GM12872 (cell line): ENCODE results near the gene RINL.

ENCODE experiments used
- TF ChIP-seq, protein P1 (sequence below): IDR thresholded peaks from 3 replicates; pipeline ENCODE4 v1.5.1; 2011; ENCODE audit warnings: low read depth, mild to moderate bottlenecking, low read length, moderate library complexity; ENCODE audit not compliant: insufficient read depth

Gene RINL

DNA sequence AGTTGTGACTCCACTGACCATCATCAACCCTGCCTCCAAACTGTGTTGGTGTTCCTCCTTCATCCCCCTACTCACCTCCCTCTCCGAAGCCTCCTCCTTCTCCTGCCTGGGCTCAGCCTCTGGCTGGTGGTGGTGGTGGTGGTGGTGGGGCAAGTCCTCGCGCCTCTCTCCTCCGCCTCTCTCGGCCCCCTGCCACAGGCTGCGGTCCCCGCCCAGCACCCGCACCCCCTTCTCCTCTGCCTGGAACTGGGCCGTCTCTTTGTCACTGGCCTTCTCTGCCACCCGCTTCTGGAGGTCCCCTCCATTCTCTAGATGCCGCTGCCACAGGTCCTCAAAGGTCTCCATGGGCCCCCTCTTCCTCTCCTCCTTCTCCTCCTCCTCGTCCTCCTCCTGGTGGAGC is 32.4 kb upstream of the RINL start:
- TF ChIP-seq, protein P1, sequence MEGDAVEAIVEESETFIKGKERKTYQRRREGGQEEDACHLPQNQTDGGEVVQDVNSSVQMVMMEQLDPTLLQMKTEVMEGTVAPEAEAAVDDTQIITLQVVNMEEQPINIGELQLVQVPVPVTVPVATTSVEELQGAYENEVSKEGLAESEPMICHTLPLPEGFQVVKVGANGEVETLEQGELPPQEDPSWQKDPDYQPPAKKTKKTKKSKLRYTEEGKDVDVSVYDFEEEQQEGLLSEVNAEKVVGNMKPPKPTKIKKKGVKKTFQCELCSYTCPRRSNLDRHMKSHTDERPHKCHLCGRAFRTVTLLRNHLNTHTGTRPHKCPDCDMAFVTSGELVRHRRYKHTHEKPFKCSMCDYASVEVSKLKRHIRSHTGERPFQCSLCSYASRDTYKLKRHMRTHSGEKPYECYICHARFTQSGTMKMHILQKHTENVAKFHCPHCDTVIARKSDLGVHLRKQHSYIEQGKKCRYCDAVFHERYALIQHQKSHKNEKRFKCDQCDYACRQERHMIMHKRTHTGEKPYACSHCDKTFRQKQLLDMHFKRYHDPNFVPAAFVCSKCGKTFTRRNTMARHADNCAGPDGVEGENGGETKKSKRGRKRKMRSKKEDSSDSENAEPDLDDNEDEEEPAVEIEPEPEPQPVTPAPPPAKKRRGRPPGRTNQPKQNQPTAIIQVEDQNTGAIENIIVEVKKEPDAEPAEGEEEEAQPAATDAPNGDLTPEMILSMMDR = no peak

DNA sequence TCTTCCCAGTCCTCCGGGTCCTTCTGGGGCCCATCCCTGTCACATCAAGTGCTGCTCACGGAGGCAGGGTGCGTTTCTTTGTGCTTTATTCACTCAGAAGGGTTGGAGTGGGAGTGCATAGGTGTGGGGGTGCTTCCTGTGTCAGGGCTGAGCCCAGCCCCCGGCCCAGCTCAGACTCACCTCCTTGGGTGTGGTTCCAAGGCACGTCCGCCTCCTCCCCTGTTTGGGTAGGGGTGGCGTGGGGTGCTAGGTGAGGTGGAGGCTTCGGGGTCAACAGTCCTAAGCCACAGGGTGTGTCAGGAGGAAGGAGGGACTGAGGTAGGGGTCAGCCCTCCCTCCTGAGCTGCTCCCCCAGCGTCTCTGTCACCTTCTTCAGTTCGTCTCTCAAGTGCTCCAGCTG is 30.8 kb upstream of the RINL start:
- TF ChIP-seq, protein P1 = no peak

DNA sequence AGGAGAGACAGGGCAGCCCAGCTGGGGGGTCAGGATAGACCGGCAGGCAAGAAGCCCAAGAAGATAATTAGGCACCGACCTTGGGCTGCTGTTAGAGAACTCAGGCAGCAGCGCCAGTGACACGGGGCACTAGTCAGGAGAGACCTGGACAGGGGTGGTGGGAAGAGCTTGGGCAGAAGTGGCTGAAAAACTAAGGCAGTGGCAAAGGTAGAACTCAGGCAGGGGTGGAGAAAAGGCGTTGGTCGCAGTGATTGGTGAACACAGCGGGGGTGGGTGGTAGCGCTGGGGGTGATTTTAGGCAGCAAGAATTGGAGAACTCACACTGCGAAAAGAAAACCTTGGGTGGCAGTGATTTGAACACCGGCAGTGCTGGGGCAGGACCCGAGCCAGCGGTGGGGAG is 29.6 kb upstream of the RINL start:
- TF ChIP-seq, protein P1 = no peak

DNA sequence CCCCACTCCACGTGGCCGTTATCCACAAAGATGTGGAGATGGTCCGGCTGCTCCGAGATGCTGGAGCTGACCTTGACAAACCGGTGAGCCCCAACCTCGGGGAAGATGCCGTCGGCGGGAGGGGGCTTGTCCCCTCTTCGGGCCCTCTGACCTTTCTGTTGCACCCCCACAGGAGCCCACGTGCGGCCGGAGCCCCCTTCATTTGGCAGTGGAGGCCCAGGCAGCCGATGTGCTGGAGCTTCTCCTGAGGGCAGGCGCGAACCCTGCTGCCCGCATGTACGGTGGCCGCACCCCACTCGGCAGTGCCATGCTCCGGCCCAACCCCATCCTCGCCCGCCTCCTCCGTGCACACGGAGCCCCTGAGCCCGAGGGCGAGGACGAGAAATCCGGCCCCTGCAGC is 29.2 kb upstream of the RINL start:
- TF ChIP-seq, protein P1 = no peak

DNA sequence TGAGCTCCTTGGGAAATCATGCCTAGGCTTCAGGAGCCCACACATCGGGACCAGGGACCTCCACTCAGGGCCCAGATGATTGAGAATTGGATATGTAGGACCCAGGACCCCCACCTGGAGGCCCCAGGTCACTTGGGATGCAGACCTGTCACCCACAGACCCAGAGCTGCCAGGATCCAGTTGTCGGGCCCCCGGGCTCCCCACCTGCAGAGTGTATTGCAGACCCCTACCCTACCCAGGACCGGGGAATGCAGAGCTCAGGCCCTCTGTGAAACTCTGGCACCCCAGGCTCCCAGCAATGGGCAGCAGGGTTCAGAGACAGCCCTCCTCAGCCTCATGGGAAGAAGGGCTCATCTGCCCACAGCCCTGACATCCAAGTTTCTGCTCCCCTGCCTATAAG is 27.5 kb upstream of the RINL start:
- TF ChIP-seq, protein P1 = no peak

DNA sequence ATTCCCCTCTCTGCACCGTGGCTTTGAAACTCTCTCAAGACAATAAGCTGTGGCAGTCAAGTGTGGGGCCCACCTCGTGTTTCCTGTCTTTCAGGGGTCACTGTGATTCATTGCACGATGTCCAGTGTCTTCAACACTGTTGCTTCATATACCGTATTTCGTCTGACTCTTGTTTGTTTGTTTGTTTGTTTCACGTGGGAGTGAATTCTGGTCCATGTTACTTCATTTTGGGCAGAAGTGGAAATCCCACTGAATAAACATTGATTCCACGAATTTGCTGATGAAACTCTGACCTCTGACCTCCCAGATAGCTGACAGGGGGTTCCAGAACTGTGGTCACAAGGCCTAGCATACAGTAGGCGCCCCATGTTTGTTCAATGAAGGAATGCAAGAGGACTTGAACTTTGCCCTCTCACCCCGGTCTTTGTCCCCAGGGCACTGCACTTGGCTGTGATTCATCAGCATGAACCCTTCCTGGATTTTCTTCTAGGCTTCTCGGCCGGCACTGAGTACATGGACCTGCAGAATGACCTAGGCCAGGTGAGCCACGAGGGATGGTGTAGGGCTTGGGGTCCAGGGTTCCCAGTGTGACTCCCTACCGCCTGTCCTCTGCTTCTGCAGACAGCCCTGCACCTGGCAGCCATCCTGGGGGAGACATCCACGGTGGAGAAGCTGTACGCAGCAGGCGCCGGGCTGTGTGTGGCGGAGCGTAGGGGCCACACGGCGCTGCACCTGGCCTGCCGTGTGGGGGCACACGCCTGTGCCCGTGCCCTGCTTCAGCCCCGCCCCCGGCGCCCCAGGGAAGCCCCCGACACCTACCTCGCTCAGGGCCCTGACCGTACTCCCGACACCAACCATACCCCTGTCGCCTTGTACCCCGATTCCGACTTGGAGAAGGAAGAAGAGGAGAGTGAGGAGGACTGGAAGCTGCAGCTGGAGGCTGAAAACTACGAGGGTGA is 26.8 kb upstream of the RINL start:
- TF ChIP-seq, protein P1 = no peak

DNA sequence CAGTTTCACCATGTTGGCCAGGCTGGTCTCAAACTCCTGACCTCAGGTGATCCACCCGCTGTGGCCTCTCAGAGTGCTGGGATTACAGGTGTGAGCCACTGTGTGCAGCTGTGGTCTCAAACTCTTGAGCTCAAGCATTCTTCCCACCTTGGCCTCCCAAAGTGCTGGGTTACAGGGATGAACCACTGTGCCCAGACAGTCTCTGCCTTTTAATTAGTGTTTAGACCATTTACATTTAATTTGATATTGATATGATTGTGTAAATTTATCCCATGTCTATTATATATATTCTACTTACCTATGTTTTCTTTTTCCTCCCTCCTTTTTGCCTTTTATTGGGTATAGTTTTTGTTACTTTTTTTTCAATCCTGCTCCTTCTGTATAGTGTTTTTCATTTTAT is 23.6 kb upstream of the RINL start:
- TF ChIP-seq, protein P1 = no peak
